ENCODE measurements around the gene OR5T1. TPM values are rescaled to one million over a fixed set of nuclear protein-coding genes. Genes with fewer than 3 reads are reported as not detected.

OR5T1 gene
- not detected for total RNA-seq
- total RNA-seq: 0 reads per million in 2 donors

DNA sequence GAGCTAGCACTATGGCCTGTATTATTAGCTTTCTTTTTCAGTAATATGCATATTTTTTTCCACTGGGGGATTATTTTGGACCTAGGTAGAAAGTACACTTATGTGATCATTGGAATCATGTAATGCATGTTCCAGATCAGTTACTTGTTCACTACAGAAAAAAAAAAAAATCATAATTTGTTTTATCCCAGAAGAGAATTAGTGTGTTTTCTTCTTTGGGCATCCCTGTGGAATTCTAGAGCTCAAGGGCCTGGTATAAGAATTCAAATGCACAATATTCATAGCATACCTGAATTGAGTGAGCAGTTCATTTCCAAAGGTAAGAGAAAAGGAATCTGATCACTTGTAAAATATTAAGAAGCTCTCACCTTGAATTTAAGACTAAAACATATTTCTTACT, at the start of gene OR5T1:
OR5T1 (plus strand) TSS at position 301 of the 400 bp plus-strand sequence. CDS start 1,485 bp downstream, outside the sequence.
- H3K27ac Mint-ChIP-seq: no peak within 1 kb of the TSS
- H3K9me3 ChIP-seq (ENCODE audit: control insufficient read depth, low read length, poor library complexity, severe bottlenecking): no peaks in the 10 kb centered on the region
- H3K27me3 Mint-ChIP-seq: no peaks in the 10 kb centered on the region
- no peak within 1 kb of the TSS for H3K4me3 Mint-ChIP-seq
- no peaks in the 10 kb centered on the region for H3K36me3 Mint-ChIP-seq (ENCODE audit: low read depth)
- DNase-seq (no peak), ATAC-seq (no peak)
- H3K4me1 Mint-ChIP-seq: no peaks in the 10 kb centered on the region

DNA sequence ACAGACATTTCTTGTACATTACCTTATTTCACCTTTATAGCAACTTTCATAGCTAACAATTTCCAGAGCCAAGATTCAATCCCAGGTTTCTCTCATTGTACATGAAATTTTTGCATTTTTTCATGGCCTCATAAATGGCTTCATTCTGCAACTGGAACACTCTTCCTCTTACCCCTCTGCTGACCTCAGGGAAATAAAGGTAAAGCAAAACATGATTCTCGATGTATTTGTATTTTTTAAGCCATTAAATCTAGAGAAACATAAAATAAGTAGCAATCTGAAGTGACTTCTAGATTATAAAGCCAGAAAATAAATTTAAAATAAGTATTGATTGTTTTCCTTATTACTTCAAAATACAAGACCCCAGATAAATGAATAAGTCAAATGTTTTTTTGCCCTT, 39.8 kb upstream of the OR5T1 start, which contains the start of gene OR5T2:
OR5T2 (minus strand) TSS at position 101 of the 400 bp plus-strand sequence. CDS start 1,193 bp downstream, outside the sequence.
- Mint-ChIP-seq H3K36me3 (ENCODE audit: low read depth) (no peaks in the 10 kb centered on the region), H3K27ac (no peak within 1 kb of the TSS), H3K4me3 (no peak within 1 kb of the TSS), H3K4me1 (no peaks in the 10 kb centered on the region), H3K27me3 (no peaks in the 10 kb centered on the region)
- no peak for DNase-seq
- H3K9me3 ChIP-seq (ENCODE audit: control insufficient read depth, low read length, poor library complexity, severe bottlenecking): no peaks in the 10 kb centered on the region
- no peak for ATAC-seq

DNA sequence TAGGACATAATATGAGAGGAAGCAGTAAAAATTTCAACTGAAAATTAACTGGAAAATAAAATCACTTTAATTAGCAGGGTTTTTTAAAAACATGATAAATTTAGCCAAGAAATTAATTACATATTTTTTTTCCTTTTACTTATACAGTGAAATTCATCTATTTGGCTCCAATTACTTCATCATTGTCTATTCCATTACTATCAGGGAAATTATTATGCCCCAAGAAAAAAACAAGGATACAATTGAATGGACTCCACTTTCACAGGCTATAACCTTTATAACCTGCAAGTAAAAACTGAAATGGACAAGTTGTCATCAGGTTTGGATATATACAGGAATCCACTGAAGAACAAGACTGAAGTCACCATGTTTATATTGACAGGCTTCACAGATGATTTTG, 22.0 kb upstream of the OR5T1 start, which contains the start of gene OR5T3:
OR5T3 (plus strand) TSS at position 301 of the 400 bp plus-strand sequence; CDS start at position 301, 0 bp downstream.
- ATAC-seq (no peak), DNase-seq (no peak)
- H3K27ac Mint-ChIP-seq: no peak within 1 kb of the TSS
- no peak within 1 kb of the TSS for H3K4me3 Mint-ChIP-seq
- no peaks in the 10 kb centered on the region for H3K9me3 ChIP-seq (ENCODE audit: control insufficient read depth, low read length, poor library complexity, severe bottlenecking)
- no peaks in the 10 kb centered on the region for H3K27me3 Mint-ChIP-seq
- H3K4me1 Mint-ChIP-seq: no peaks in the 10 kb centered on the region
- no peaks in the 10 kb centered on the region for H3K36me3 Mint-ChIP-seq (ENCODE audit: low read depth)

DNA sequence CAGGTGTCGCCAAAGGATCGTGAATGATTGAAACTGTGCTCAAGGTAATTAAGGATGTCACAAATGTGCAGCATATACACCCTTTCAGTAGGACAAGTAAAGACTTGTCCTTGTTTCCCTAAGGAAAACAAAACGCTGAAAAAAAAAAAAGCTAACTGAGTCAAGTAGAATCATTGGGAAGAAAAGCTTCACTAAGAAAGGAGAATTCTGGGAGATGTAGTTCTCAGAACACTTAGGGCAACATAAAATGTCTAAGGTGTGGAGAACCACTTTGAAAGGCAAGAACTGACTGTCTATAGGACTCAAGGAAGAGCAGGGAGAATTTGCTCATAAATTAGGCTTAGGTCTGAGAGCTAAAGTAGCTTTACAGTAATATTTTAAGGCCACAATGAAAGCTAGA, 2.9 kb upstream of the OR5T1 start:
- H3K9me3 ChIP-seq (ENCODE audit: control insufficient read depth, low read length, poor library complexity, severe bottlenecking): no peaks in the 10 kb centered on the region
- Mint-ChIP-seq H3K27me3 (no peaks in the 10 kb centered on the region), H3K27ac (no peak overlapping the region), H3K4me3 (no peak overlapping the region), H3K4me1 (no peaks in the 10 kb centered on the region), H3K36me3 (ENCODE audit: low read depth) (no peaks in the 10 kb centered on the region)
- DNase-seq: no peak
- ATAC-seq: no peak

DNA sequence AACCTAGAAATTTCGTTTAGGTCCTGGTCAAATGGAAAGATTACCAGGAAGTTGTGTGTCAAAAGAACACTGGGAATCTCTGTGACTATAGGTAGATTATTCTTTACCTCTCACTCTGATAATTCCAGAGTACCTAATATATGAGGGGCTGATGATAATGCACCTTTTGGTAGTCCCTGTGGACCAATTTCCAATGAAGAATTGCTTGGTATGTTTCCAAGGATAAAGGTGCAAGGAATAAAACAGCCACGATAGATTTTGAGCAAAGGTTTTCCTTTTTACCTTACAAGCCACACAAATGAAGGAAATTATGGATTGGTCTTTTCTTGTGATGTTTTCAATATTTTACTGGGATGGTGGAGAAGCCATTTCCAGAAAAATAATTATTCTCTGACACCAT, 18.2 kb downstream of the OR5T1 start, which contains the start of gene OR8H1:
OR8H1 (minus strand) TSS at position 101 of the 400 bp plus-strand sequence. CDS start 1,192 bp downstream, outside the sequence.
- DNase-seq (no peak), ATAC-seq (no peak)
- no peak within 1 kb of the TSS for H3K27ac Mint-ChIP-seq
- H3K27me3 Mint-ChIP-seq: no peaks in the 10 kb centered on the region
- no peaks in the 10 kb centered on the region for H3K4me1 Mint-ChIP-seq
- no peaks in the 10 kb centered on the region for H3K9me3 ChIP-seq (ENCODE audit: control insufficient read depth, low read length, poor library complexity, severe bottlenecking)
- H3K36me3 Mint-ChIP-seq (ENCODE audit: low read depth): no peaks in the 10 kb centered on the region
- H3K4me3 Mint-ChIP-seq: no peak within 1 kb of the TSS

DNA sequence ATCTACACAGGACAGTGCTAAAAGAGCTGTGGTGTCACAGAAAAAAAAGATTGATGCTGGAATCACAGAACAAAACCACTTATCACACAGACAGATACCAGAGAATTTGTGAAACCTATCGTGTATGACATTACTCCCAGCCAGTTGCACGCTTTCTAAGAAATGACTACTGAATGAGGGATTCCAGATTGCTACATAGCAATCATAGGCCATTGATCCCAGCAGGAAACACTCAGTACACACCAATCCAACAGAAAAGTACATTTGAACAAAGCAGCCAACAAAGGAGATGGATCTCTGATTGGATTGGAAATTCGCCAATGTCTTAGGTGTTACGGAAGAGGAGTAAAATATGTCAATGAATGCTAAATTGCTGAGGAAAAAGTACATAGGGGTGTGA, 22.9 kb downstream of the OR5T1 start:
- Mint-ChIP-seq H3K36me3 (ENCODE audit: low read depth) (no peaks in the 10 kb centered on the region), H3K27ac (no peak overlapping the region), H3K27me3 (no peaks in the 10 kb centered on the region), H3K4me3 (no peak overlapping the region), H3K4me1 (no peaks in the 10 kb centered on the region)
- no peaks in the 10 kb centered on the region for H3K9me3 ChIP-seq (ENCODE audit: control insufficient read depth, low read length, poor library complexity, severe bottlenecking)
- no peak for DNase-seq
- ATAC-seq: no peak

DNA sequence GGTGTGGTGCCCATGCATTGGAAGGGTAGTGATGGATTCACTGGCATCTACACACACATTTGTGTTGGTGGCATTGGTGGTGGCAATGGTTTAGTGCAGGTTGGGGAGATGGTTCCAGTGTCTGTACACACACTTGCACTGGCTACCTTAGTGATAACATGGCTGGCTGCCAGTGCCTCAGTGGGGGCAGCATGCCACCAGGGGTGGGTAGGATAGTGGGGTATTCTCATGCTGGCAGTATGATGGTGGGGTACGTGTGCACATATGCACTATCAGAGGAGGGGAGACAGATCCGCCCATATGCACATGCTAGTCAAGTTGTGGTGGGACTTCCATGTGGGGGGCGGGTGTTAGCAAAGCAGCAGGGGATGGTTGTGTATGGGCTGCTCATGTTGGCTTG, 33.9 kb downstream of the OR5T1 start:
- no peaks in the 10 kb centered on the region for H3K4me1 Mint-ChIP-seq
- H3K27ac Mint-ChIP-seq: no peak overlapping the region
- H3K4me3 Mint-ChIP-seq: no peak overlapping the region
- no peaks in the 10 kb centered on the region for H3K9me3 ChIP-seq (ENCODE audit: control insufficient read depth, low read length, poor library complexity, severe bottlenecking)
- DNase-seq: no peak
- H3K36me3 Mint-ChIP-seq (ENCODE audit: low read depth): no peaks in the 10 kb centered on the region
- H3K27me3 Mint-ChIP-seq: no peaks in the 10 kb centered on the region
- ATAC-seq: no peak

DNA sequence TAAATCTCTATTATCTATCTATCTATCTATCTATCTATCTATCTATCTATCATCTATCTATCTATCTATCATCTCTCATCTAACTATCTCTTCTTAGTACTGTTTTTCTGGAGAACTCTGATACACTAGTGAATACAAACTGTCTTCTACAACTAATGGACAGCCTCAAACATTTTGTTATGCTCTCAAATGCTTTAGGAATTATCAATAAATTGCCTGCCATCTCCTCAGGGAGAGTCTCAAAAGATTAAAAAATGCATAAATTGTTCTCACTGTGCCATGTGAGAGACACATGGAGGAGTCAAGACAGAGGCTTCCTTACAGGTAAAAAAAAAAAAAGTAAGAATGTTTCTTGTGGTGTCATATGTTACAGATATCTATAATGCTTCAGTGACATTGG, 40.9 kb downstream of the OR5T1 start, which contains the start of gene OR8K3:
OR8K3 (plus strand) TSS at position 301 of the 400 bp plus-strand sequence. CDS start 3,163 bp downstream, outside the sequence.
- Mint-ChIP-seq H3K4me1 (no peaks in the 10 kb centered on the region), H3K4me3 (no peak within 1 kb of the TSS), H3K36me3 (ENCODE audit: low read depth) (no peaks in the 10 kb centered on the region), H3K27ac (no peak within 1 kb of the TSS), H3K27me3 (no peaks in the 10 kb centered on the region)
- DNase-seq: no peak
- ATAC-seq: no peak
- no peaks in the 10 kb centered on the region for H3K9me3 ChIP-seq (ENCODE audit: control insufficient read depth, low read length, poor library complexity, severe bottlenecking)

Other genes with a start within 250 kb of the OR5T1 start
- not detected for gene OR5AS1, start 246.5 kb upstream of the OR5T1 start, total RNA-seq
- gene OR8I2, start 180.8 kb upstream of the OR5T1 start, total RNA-seq: not detected
- not detected for gene OR8H2, start 170.5 kb upstream of the OR5T1 start, total RNA-seq
- gene OR8H3, start 151.8 kb upstream of the OR5T1 start, total RNA-seq: not detected
- not detected for gene OR8J3, start 134.0 kb upstream of the OR5T1 start, total RNA-seq
- not detected for gene OR8K5, start 113.8 kb upstream of the OR5T1 start, total RNA-seq
- gene OR5J2, start 97.5 kb upstream of the OR5T1 start, total RNA-seq: not detected
- gene OR5T2, start 39.9 kb upstream of the OR5T1 start, total RNA-seq: not detected
- not detected for gene OR5T3, start 21.9 kb upstream of the OR5T1 start, total RNA-seq
- not detected for gene OR8H1, start 18.1 kb downstream of the OR5T1 start, total RNA-seq
- gene OR8K3, start 41.0 kb downstream of the OR5T1 start, total RNA-seq: not detected
- gene OR8K1, start 71.9 kb downstream of the OR5T1 start, total RNA-seq: not detected
- not detected for gene OR8J1, start 80.1 kb downstream of the OR5T1 start, total RNA-seq
- gene OR8U1, start 101.5 kb downstream of the OR5T1 start, total RNA-seq: not detected
- not detected for gene OR5AL1, start 138.5 kb downstream of the OR5T1 start, total RNA-seq
- not detected for gene OR5M3, start 199.2 kb downstream of the OR5T1 start, total RNA-seq
- gene OR5M8, start 217.2 kb downstream of the OR5T1 start, total RNA-seq: not detected